Measurements from ENCODE around the gene DTNB.

GRCh38 chr2:25602333-25602723 is 71.0 kb downstream of the DTNB start:
- TF ChIP-seq EZH2 (IDR thresholded peaks at IDR 0.05; ENCODE audit: borderline replicate concordance, insufficient read depth, low read depth, low read length, poor library complexity, severe bottlenecking) = no peak
- TF ChIP-seq, protein P1, sequence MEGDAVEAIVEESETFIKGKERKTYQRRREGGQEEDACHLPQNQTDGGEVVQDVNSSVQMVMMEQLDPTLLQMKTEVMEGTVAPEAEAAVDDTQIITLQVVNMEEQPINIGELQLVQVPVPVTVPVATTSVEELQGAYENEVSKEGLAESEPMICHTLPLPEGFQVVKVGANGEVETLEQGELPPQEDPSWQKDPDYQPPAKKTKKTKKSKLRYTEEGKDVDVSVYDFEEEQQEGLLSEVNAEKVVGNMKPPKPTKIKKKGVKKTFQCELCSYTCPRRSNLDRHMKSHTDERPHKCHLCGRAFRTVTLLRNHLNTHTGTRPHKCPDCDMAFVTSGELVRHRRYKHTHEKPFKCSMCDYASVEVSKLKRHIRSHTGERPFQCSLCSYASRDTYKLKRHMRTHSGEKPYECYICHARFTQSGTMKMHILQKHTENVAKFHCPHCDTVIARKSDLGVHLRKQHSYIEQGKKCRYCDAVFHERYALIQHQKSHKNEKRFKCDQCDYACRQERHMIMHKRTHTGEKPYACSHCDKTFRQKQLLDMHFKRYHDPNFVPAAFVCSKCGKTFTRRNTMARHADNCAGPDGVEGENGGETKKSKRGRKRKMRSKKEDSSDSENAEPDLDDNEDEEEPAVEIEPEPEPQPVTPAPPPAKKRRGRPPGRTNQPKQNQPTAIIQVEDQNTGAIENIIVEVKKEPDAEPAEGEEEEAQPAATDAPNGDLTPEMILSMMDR (IDR thresholded peaks at IDR 0.05) = no peak

Data from B cell (primary cell).